Uterine smooth muscle cell (primary cell): ENCODE measurements around the gene PLEKHO1. TPM values are rescaled to one million over a fixed set of nuclear protein-coding genes. Genes with fewer than 3 reads are reported as not detected.

ENCODE experiments used
- total RNA-seq: library from RNA; depleted of rRNA; stranded (reverse); fragments of >200 nt; gene quantifications from 2 replicates; pipeline ENCODE4 v1.2.3, GENCODE V29; 2014

Gene PLEKHO1, protein sequence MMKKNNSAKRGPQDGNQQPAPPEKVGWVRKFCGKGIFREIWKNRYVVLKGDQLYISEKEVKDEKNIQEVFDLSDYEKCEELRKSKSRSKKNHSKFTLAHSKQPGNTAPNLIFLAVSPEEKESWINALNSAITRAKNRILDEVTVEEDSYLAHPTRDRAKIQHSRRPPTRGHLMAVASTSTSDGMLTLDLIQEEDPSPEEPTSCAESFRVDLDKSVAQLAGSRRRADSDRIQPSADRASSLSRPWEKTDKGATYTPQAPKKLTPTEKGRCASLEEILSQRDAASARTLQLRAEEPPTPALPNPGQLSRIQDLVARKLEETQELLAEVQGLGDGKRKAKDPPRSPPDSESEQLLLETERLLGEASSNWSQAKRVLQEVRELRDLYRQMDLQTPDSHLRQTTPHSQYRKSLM
- 66.5 and 69.4 TPM in 2 replicates for total RNA-seq

DNA sequence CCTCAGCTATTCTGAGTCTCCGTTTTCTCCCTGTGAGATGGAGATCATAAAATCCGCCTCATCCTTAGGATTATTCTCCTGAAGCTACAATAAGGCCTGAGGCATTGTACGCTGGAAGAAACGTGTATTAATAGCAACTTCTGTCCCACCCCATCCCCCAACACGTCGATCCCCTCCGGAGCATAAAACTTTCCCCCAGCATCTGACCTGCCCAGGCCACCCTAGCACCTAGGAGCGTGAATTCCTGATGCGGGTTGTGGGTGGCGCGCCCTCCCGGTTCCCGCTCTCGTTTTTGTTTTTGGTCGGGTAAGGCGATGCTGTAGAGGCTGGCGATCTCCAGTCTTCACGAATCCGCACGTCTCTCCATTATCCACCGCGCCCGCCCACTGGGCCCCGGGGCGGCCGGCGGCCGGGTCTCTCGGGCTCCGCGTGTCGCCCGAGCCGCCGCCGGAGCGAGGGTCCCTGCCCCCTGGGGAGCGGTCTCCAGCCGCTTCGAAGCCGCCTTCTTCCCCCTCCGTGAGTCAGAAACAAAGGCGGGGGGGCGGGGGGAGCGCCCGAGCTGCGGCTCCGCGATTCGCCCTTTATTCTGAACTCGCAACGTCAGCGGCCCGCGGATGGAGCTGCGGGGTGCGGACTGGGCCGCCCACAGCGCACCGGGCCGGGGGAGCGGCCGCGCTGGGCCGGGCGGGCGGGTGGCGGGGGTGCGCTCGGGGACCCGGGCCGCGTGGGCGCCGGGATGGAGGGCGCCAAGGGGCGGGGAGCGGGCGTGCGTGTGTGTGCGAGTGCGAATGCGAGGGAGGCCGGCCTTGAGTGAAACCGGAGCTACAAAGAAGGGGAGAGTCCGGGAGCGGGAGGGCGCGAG, at the start of gene PLEKHO1:
Gene PLEKHO1 (plus strand): TSS at position 646 of the 862 bp plus-strand sequence. CDS start 342 bp downstream, outside the sequence.

Other genes with a start within 250 kb of the PLEKHO1 start
- 23.2 and 39.7 TPM in 2 replicates for gene SV2A, start 232.1 kb upstream of the PLEKHO1 start, total RNA-seq
- gene SF3B4, start 222.1 kb upstream of the PLEKHO1 start, total RNA-seq = 5.9 and 11.5 TPM in 2 replicates
- 4.9 and 7.2 TPM in 2 replicates for gene MTMR11, start 213.0 kb upstream of the PLEKHO1 start, total RNA-seq
- 22.7 and 26.1 TPM in 2 replicates for gene OTUD7B, start 139.2 kb upstream of the PLEKHO1 start, total RNA-seq
- gene VPS45, start 82.1 kb upstream of the PLEKHO1 start, total RNA-seq = 40.5 and 44.0 TPM in 2 replicates
- gene ANP32E, start 86.2 kb downstream of the PLEKHO1 start, total RNA-seq = 30.7 and 59.3 TPM in 2 replicates
- 0.11 TPM in 1 of 2 replicates, not detected in the other for gene CA14, start 107.9 kb downstream of the PLEKHO1 start, total RNA-seq
- 84.4 and 94.4 TPM in 2 replicates for gene APH1A, start 119.1 kb downstream of the PLEKHO1 start, total RNA-seq
- 10.3 and 20.5 TPM in 2 replicates for gene C1orf54, start 122.9 kb downstream of the PLEKHO1 start, total RNA-seq
- 8.0 and 12.4 TPM in 2 replicates for gene CIART, start 132.6 kb downstream of the PLEKHO1 start, total RNA-seq
- 51.4 and 56.4 TPM in 2 replicates for gene MRPS21, start 143.9 kb downstream of the PLEKHO1 start, total RNA-seq
- 44.5 and 58.0 TPM in 2 replicates for gene PRPF3, start 171.6 kb downstream of the PLEKHO1 start, total RNA-seq
- 6.9 and 8.2 TPM in 2 replicates for gene RPRD2, start 214.2 kb downstream of the PLEKHO1 start, total RNA-seq